ENCODE data around the gene SPSB1.

SPSB1 gene

DNA sequence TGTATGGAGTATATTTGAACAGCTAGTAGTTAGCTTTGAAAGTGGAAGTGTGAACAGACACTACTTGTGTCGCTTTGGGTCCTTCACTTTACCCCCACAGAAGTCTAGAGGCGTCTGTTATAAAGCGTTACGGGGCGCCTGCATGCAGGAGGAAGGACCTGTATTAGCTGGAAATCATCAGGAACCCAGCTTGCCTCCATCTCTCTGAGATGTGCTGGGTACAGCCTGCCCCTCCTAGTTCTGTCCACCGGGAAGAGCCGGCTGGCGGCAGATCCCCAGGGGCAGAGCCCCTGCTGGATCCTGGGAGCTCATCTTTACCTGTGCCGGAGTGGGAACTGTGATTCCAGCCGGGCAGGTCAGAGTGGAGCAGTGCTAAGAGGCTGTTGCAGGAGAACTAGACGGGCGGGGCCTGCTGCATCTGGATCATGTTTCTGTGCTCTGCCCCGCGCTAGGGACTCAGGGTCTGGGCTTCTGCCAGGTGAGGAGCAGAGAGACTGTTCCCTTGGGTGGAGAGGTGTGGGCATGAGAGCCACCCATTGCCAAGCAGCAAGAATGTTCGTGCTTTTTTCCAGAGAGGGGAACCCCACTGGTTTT is 22.3 kb upstream of the SPSB1 start:
- in situ Hi-C loops (cut with MboI; ENCODE audit: low pct_unique_long_range_greater_than_20kb, low sequenced_read_pairs, unreplicated experiment): no loop called here
- no peak for DNase-seq (ENCODE audit: low spot score)
- TF ChIP-seq, protein P1, sequence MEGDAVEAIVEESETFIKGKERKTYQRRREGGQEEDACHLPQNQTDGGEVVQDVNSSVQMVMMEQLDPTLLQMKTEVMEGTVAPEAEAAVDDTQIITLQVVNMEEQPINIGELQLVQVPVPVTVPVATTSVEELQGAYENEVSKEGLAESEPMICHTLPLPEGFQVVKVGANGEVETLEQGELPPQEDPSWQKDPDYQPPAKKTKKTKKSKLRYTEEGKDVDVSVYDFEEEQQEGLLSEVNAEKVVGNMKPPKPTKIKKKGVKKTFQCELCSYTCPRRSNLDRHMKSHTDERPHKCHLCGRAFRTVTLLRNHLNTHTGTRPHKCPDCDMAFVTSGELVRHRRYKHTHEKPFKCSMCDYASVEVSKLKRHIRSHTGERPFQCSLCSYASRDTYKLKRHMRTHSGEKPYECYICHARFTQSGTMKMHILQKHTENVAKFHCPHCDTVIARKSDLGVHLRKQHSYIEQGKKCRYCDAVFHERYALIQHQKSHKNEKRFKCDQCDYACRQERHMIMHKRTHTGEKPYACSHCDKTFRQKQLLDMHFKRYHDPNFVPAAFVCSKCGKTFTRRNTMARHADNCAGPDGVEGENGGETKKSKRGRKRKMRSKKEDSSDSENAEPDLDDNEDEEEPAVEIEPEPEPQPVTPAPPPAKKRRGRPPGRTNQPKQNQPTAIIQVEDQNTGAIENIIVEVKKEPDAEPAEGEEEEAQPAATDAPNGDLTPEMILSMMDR (IDR thresholded peaks at IDR 0.05; ENCODE audit: extremely low read depth, insufficient read depth, missing control alignments): no peak

DNA sequence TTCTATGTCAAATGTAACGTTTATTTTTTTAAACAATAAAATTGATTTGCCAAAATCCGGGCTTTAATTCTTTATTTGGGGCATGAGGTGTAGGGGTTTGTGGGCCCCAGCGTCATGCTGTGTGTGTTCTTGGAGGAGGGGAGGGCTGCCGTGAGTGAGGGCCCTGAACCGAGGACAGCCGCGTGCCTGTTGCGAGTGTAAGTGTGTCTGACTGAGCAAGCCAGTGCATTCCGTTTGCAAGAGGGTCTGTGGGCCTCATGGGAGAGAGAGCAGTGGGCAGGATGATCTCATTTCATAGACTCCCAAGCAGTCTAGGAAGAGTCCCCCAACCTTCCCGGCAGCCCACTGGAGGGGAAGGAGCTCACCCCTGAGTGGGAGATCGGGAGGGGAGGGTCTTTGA is 21.4 kb upstream of the SPSB1 start:
- in situ Hi-C loops (cut with MboI; ENCODE audit: low pct_unique_long_range_greater_than_20kb, low sequenced_read_pairs, unreplicated experiment): no loop called here
- TF ChIP-seq, protein P1 (IDR thresholded peaks at IDR 0.05; ENCODE audit: extremely low read depth, insufficient read depth, missing control alignments): no peak
- DNase-seq (ENCODE audit: low spot score): no peak

DNA sequence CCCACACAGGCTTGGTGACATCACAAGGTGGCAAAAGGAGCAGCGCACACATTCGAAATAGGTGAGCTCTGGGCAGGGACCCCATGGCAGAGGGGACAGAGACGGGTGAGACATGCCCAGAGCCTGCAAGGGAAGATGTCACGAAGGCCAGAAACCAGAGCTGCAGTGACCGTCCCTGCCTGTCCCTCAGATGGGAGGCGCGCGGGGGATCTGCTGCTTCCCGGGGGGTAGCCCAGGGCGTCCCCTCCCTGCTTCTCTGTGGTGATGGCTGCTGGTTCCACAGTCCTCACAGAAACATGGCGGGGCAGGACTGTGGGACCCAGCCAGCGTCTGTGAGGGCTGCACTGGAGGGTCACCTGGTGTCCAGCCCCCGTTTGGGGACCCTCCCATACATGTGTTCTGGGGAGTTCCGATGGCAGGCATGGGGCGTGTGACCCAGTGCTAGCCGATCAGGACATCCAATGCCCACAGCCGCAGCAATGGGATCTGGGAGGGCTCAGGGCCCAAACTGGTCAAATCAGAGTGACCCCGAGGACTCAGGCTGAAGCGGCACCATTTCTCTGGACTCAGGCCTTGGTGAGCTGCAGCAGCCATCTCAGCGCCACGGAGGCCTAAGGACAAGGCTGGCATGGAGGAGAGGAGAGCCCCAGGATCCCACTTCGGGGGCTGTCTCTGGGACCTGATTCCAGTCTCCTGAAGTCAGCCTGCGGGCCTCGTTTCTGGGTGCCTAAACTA is 20.7 kb upstream of the SPSB1 start:
- no peak for DNase-seq (ENCODE audit: low spot score)
- TF ChIP-seq, protein P1 (IDR thresholded peaks at IDR 0.05; ENCODE audit: extremely low read depth, insufficient read depth, missing control alignments): no peak
- in situ Hi-C loops (cut with MboI; ENCODE audit: low pct_unique_long_range_greater_than_20kb, low sequenced_read_pairs, unreplicated experiment): no loop called here

DNA sequence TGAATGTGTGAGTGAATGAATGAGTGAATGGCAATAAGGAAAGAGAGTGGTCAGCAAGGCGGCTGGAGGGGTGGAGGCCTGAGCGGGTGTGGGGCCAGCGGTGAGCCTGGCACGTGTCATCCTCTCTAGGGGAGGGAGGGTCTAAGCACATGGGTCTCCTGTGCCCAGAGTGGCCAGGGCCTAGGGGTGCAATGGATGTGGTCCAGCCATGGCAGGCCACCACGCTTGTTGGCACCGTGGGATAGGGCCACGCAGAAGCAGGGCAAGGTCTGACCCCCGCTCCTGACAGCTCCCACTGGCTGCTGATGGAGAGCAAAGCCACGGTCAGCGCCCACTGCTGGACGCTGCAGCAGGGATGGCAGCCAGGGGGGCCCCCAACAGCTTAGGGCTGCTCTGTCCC is 19.5 kb upstream of the SPSB1 start:
- in situ Hi-C loops (cut with MboI; ENCODE audit: low pct_unique_long_range_greater_than_20kb, low sequenced_read_pairs, unreplicated experiment): no loop called here
- TF ChIP-seq, protein P1 (IDR thresholded peaks at IDR 0.05; ENCODE audit: extremely low read depth, insufficient read depth, missing control alignments): no peak
- no peak for DNase-seq (ENCODE audit: low spot score)

DNA sequence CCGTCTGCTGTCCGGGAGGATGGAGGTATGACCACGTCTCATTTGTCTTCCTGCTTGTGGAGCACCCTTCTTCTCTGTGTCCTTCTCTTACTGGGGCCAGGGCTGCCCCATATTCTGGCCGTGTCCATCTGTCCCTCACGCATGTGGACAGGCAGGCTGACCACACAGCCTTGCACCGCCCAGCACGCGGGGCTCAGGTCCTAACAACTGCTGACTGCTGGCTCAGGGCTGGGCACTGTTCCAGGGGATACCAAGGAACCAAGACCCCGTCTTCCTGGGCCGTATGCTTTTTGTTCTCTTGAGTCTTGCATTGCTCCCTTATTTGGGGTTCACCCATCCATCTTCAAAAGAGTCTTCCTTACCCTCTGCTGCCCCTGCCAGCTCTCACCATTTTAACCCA is 17.5 kb upstream of the SPSB1 start:
- TF ChIP-seq, protein P1 (IDR thresholded peaks at IDR 0.05; ENCODE audit: extremely low read depth, insufficient read depth, missing control alignments): no peak

DNA sequence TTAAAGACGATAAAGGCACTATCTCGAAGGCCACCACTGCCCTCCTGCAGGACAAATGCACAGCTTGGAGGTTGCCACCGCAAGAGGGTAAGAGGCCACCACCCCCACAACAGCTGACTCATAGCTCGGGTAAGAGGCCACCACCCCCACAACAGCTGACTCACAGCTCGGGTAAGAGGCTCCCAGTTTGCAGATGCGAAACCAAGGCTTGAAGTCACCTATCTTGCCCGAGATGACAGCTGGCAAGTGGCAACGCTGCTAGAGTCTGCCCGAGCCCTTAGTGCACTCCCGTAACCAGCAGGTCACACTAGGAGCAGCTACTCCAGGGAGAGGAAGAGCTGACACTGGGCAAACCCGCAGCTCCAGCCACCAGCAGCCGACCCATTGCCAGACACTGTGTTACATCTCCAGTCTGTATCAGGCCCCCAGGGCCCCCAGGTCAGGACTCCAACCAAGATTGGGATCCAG is 17.1 kb upstream of the SPSB1 start:
- DNase-seq (ENCODE audit: low spot score): peak; percentile 85
- TF ChIP-seq, protein P1 (IDR thresholded peaks at IDR 0.05; ENCODE audit: extremely low read depth, insufficient read depth, missing control alignments): no peak
- in situ Hi-C loops (cut with MboI; ENCODE audit: low pct_unique_long_range_greater_than_20kb, low sequenced_read_pairs, unreplicated experiment): no loop called here

More for the DNA sequence above, 17.5 kb upstream of the SPSB1 start:
- in situ Hi-C loops (cut with MboI; ENCODE audit: low pct_unique_long_range_greater_than_20kb, low sequenced_read_pairs, unreplicated experiment): no loop called here
- no peak for DNase-seq (ENCODE audit: low spot score)

All from GM13977 (cell line).